ENCODE results near the gene BICD2. TPM values are rescaled to one million over a fixed set of nuclear protein-coding genes. Genes with fewer than 3 reads are reported as not detected.
A peak's percentile ranks its signal among the peaks of the same experiment; 100 is the strongest.

The BICD2 gene
- polyA plus RNA-seq, 1 donor from 2014 or later: 32.8 TPM

- Mint-ChIP-seq H3K4me3 (no peak overlapping the region), H3K27me3 (no peaks in the 10 kb centered on the region), H3K36me3 (no peaks in the 10 kb centered on the region), H3K4me1 (peaks cover 33 to 56% (median 42%) of the 10 kb centered on the region in 3 donors), H3K9me3 (no peaks in the 10 kb centered on the region), H3K27ac (peak overlapping the region in 1 of 3 donors; percentile 23)
These were observed 17.0 kb downstream of the BICD2 start for GRCh38 chr9:92747459-92748232.

- H3K4me3 Mint-ChIP-seq: peak overlapping the region in 1 of 4 donors; percentile 18
- no peaks in the 10 kb centered on the region for H3K9me3 Mint-ChIP-seq
- no peaks in the 10 kb centered on the region for H3K27me3 Mint-ChIP-seq
- no peaks in the 10 kb centered on the region for H3K36me3 Mint-ChIP-seq
- peaks cover 29 to 50% (median 38%) of the 10 kb centered on the region in 3 donors for H3K4me1 Mint-ChIP-seq
- H3K27ac Mint-ChIP-seq: peak overlapping the region in 1 of 3 donors; percentile 23
These were observed 17.8 kb downstream of the BICD2 start for GRCh38 chr9:92746567-92747458.

GRCh38 chr9:92745881-92746280, 18.8 kb downstream of the BICD2 start:
- Mint-ChIP-seq H3K27me3 (no peaks in the 10 kb centered on the region), H3K36me3 (no peaks in the 10 kb centered on the region), H3K4me1 (peaks cover 32 to 55% (median 41%) of the 10 kb centered on the region in 3 donors), H3K9me3 (no peaks in the 10 kb centered on the region), H3K4me3 (peak overlapping the region in 2 of 4 donors; percentile 4 to 65), H3K27ac (peak overlapping the region in 1 of 3 donors; percentile 82)

GRCh38 chr9:92745331-92745730, 19.3 kb downstream of the BICD2 start:
- H3K9me3 Mint-ChIP-seq: no peaks in the 10 kb centered on the region
- no peaks in the 10 kb centered on the region for H3K27me3 Mint-ChIP-seq
- no peaks in the 10 kb centered on the region for H3K36me3 Mint-ChIP-seq
- peak overlapping the region in 1 of 4 donors; percentile 4 for H3K4me3 Mint-ChIP-seq
- H3K27ac Mint-ChIP-seq: peak overlapping the region in 1 of 3 donors; percentile 65
- peaks cover 34 to 57% (median 41%) of the 10 kb centered on the region in 3 donors for H3K4me1 Mint-ChIP-seq

- Mint-ChIP-seq H3K4me1 (peaks cover 58 to 75% (median 65%) of the 10 kb centered on the region in 3 donors), H3K27ac (peak overlapping the region in 2 of 3 donors; percentile 71 to 88), H3K4me3 (peak overlapping the region in 3 of 4 donors; percentile 68 to 80 (median 71)), H3K27me3 (no peaks in the 10 kb centered on the region), H3K36me3 (no peaks in the 10 kb centered on the region), H3K9me3 (no peaks in the 10 kb centered on the region)
These were observed 23.7 kb downstream of the BICD2 start for GRCh38 chr9:92740969-92741368.

GRCh38 chr9:92740446-92740961, 24.1 kb downstream of the BICD2 start:
- Mint-ChIP-seq H3K4me1 (peaks cover 62 to 75% (median 69%) of the 10 kb centered on the region in 3 donors), H3K27ac (peak overlapping the region in 2 of 3 donors; percentile 71 to 88), H3K27me3 (no peaks in the 10 kb centered on the region), H3K4me3 (peak overlapping the region in 3 of 4 donors; percentile 68 to 80 (median 71)), H3K36me3 (no peaks in the 10 kb centered on the region), H3K9me3 (no peaks in the 10 kb centered on the region)

- no peaks in the 10 kb centered on the region for H3K36me3 Mint-ChIP-seq
- no peaks in the 10 kb centered on the region for H3K27me3 Mint-ChIP-seq
- H3K27ac Mint-ChIP-seq: peak overlapping the region in 2 of 3 donors; percentile 71 to 88
- H3K9me3 Mint-ChIP-seq: no peaks in the 10 kb centered on the region
- H3K4me3 Mint-ChIP-seq: peak overlapping the region in 3 of 4 donors; percentile 68 to 80 (median 71)
- H3K4me1 Mint-ChIP-seq: peaks cover 64 to 79% (median 73%) of the 10 kb centered on the region in 3 donors
These were observed 24.6 kb downstream of the BICD2 start for GRCh38 chr9:92740009-92740408.

- H3K9me3 Mint-ChIP-seq: no peaks in the 10 kb centered on the region
- H3K27ac Mint-ChIP-seq: peak overlapping the region in 2 of 3 donors; percentile 59 to 83
- peak overlapping the region in 2 of 4 donors; percentile 12 to 85 for H3K4me3 Mint-ChIP-seq
- H3K27me3 Mint-ChIP-seq: no peaks in the 10 kb centered on the region
- no peaks in the 10 kb centered on the region for H3K36me3 Mint-ChIP-seq
- peaks cover 67 to 82% (median 76%) of the 10 kb centered on the region in 3 donors for H3K4me1 Mint-ChIP-seq
These were observed 25.2 kb downstream of the BICD2 start for GRCh38 chr9:92739346-92739970.

- H3K27me3 Mint-ChIP-seq: no peaks in the 10 kb centered on the region
- H3K9me3 Mint-ChIP-seq: no peaks in the 10 kb centered on the region
- peak overlapping the region in 2 of 3 donors; percentile 64 to 83 for H3K27ac Mint-ChIP-seq
- H3K36me3 Mint-ChIP-seq: no peaks in the 10 kb centered on the region
- peaks cover 62 to 78% (median 76%) of the 10 kb centered on the region in 3 donors for H3K4me1 Mint-ChIP-seq
- H3K4me3 Mint-ChIP-seq: peak overlapping the region in 1 of 4 donors; percentile 85
These were observed 26.0 kb downstream of the BICD2 start for GRCh38 chr9:92738661-92739081.

- H3K9me3 Mint-ChIP-seq: no peaks in the 10 kb centered on the region
- peak overlapping the region in 1 of 4 donors; percentile 81 for H3K4me3 Mint-ChIP-seq
- H3K36me3 Mint-ChIP-seq: peaks cover 3% of the 10 kb centered on the region
- no peaks in the 10 kb centered on the region for H3K27me3 Mint-ChIP-seq
- peak overlapping the region in 2 of 3 donors; percentile 13 to 64 for H3K27ac Mint-ChIP-seq
- H3K4me1 Mint-ChIP-seq: peaks cover 58 to 74% (median 74%) of the 10 kb centered on the region in 3 donors
These were observed 26.9 kb downstream of the BICD2 start for GRCh38 chr9:92737611-92738299.

- Mint-ChIP-seq H3K27me3 (no peaks in the 10 kb centered on the region), H3K36me3 (peaks cover 3% of the 10 kb centered on the region), H3K4me3 (no peak overlapping the region)
These were observed 27.4 kb downstream of the BICD2 start for GRCh38 chr9:92737216-92737606.

GRCh38 chr9:92736563-92737215, 27.9 kb downstream of the BICD2 start:
- Mint-ChIP-seq H3K27ac (peak overlapping the region in 2 of 3 donors; percentile 59 to 83), H3K9me3 (no peaks in the 10 kb centered on the region), H3K4me1 (peaks cover 62 to 77% (median 73%) of the 10 kb centered on the region in 3 donors), H3K36me3 (peaks cover 3% of the 10 kb centered on the region), H3K4me3 (peak overlapping the region in 2 of 4 donors; percentile 54 to 70), H3K27me3 (no peaks in the 10 kb centered on the region)

More at GRCh38 chr9:92737216-92737606, 27.4 kb downstream of the BICD2 start:
- peak overlapping the region in 1 of 3 donors; percentile 13 for H3K27ac Mint-ChIP-seq
- H3K4me1 Mint-ChIP-seq: peaks cover 58 to 73% (median 71%) of the 10 kb centered on the region in 3 donors
- H3K9me3 Mint-ChIP-seq: no peaks in the 10 kb centered on the region
